ENCODE measurements around the gene MTLN. TPM values are rescaled to one million over a fixed set of nuclear protein-coding genes. Genes with fewer than 3 reads are reported as not detected.

Gene MTLN
- total and polyA plus RNA-seq, 2 of the 13 experiments (the other 11 are each of a cell fraction or from before 2014, with no cell fraction given), result 37.1 to 50.4 TPM

GRCh38 chr2:110219496-110220189 is 7.3 kb upstream of the MTLN start (continued):
- TF ChIP-seq CTCF (CRISPR knock-in tag; IDR thresholded peaks at IDR 0.05), result no peak
- no peak for TF ChIP-seq HBP1 (CRISPR knock-in tag; IDR thresholded peaks at IDR 0.05; ENCODE audit: low read depth)
- TF ChIP-seq STAT6 (CRISPR knock-in tag; IDR thresholded peaks at IDR 0.05; ENCODE audit: borderline replicate concordance), result no peak
- TF ChIP-seq ZNF687 (CRISPR knock-in tag; IDR thresholded peaks at IDR 0.05), result no peak
- TF ChIP-seq HDAC6 (IDR thresholded peaks at IDR 0.05; ENCODE audit: low read depth, low read length), result no peak
- TF ChIP-seq ZFP90 (CRISPR knock-in tag; IDR thresholded peaks at IDR 0.05; ENCODE audit: borderline replicate concordance), result no peak
- no peak for TF ChIP-seq ZFP41 (CRISPR knock-in tag; IDR thresholded peaks at IDR 0.05; ENCODE audit: borderline replicate concordance)
- no peak for TF ChIP-seq ZBTB43 (CRISPR knock-in tag; conservative IDR thresholded peaks at IDR 0.05)
- TF ChIP-seq FIP1L1 (IDR thresholded peaks at IDR 0.05; ENCODE audit: borderline replicate concordance, insufficient read depth, low read depth, low read length), result no peak
- TF ChIP-seq RARA (CRISPR knock-in tag; IDR thresholded peaks at IDR 0.05), result no peak
- TF ChIP-seq MTA3 (CRISPR knock-in tag; IDR thresholded peaks at IDR 0.05), result no peak
- TF ChIP-seq ZNF616 (CRISPR knock-in tag; IDR thresholded peaks at IDR 0.05; ENCODE audit: low read depth), result no peak
- TF ChIP-seq HMG20A (CRISPR knock-in tag; IDR thresholded peaks at IDR 0.05; ENCODE audit: borderline replicate concordance), result no peak

Data from HepG2 (cell line).